Liver (tissue), 3 donors: ENCODE measurements around the gene NUP214.

ENCODE experiments used
- EGR1 ChIP-seq, 2 donors: IDR thresholded peaks; 2 replicates each; pipeline ENCODE4 v1.6.1; 2016 to 2018; ENCODE audit warnings: antibody characterized with exemption in 2 of 2, low read depth in 2 of 2
- FOXA1 ChIP-seq: IDR thresholded peaks from 2 replicates; pipeline ENCODE4 v1.6.1; 2016; ENCODE audit warnings: antibody characterized with exemption
- FOXA2 ChIP-seq: IDR thresholded peaks from 2 replicates; pipeline ENCODE4 v1.6.1; 2016; ENCODE audit warnings: antibody characterized with exemption
- GABPA ChIP-seq, 2 donors: IDR thresholded peaks in 1 of 2; conservative IDR thresholded peaks in 1 of 2; 2 replicates each; pipeline ENCODE4 v1.6.1; 2016; ENCODE audit warnings: antibody characterized with exemption in 2 of 2, mild to moderate bottlenecking in 1 of 2, moderate library complexity in 1 of 2
- JUND ChIP-seq, 2 donors: IDR thresholded peaks; 2 replicates each; pipeline ENCODE4 v1.6.1; 2016; ENCODE audit warnings: antibody characterized with exemption in 2 of 2
- RAD21 ChIP-seq, 2 donors: IDR thresholded peaks; 2 replicates each; pipeline ENCODE4 v1.6.1; 2016; ENCODE audit warnings: antibody characterized with exemption in 2 of 2, mild to moderate bottlenecking in 2 of 2
- RXRA ChIP-seq, 2 donors: IDR thresholded peaks; 2 replicates each; pipeline ENCODE4 v1.6.1; 2017 to 2018; ENCODE audit warnings: antibody characterized with exemption in 2 of 2, mild to moderate bottlenecking in 1 of 2
- SP1 ChIP-seq: IDR thresholded peaks from 2 replicates; pipeline ENCODE4 v1.6.1; 2018; ENCODE audit warnings: antibody characterized with exemption, mild to moderate bottlenecking
- TAF1 ChIP-seq: conservative IDR thresholded peaks from 2 replicates; pipeline ENCODE4 v1.6.1; 2016; ENCODE audit warnings: antibody characterized with exemption, mild to moderate bottlenecking
- YY1 ChIP-seq: IDR thresholded peaks from 2 replicates; pipeline ENCODE4 v1.6.1; 2016; ENCODE audit warnings: antibody characterized with exemption, mild to moderate bottlenecking
- TF ChIP-seq, protein P1 (sequence below): fragments of 150-350 bp; IDR thresholded peaks from 2 replicates; pipeline ENCODE4 v1.5.1; 2017; ENCODE audit warnings: improper control_type of control experiment, low read depth, low read length; ENCODE audit not compliant: missing input control
- TF ChIP-seq, protein P2 (sequence below): IDR thresholded peaks from 2 replicates; pipeline ENCODE4 v1.6.1; 2016; ENCODE audit warnings: antibody characterized with exemption, mild to moderate bottlenecking
- TF ChIP-seq, protein P3 (sequence below): IDR thresholded peaks from 2 replicates; pipeline ENCODE4 v1.6.1; 2016; ENCODE audit warnings: antibody characterized with exemption
- TF ChIP-seq, protein P4 (sequence below): IDR thresholded peaks from 2 replicates; pipeline ENCODE4 v1.6.1; 2016; ENCODE audit warnings: antibody characterized with exemption
- donor health status: healthy.
- donor health status: healthy.

DNA sequence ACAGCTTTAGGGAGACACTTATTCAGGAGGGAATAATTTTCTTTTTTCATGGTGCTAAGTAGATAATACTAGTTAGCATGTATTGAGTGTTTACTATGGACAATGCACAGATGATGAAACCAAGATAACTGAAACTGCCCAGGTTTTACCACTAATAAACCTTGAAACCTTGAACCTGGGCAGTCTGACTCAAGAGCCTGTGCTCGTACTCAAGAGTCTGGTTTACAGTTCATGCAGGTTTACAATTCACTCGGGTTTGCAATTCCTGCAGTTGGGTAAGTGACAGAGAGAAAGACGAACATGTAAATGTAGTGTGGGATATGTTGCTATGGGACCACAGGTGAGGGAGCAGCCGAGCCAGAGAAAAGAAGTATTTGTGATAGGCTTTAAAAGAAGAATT is 28.2 kb downstream of the NUP214 start:
- TF ChIP-seq, protein P1, sequence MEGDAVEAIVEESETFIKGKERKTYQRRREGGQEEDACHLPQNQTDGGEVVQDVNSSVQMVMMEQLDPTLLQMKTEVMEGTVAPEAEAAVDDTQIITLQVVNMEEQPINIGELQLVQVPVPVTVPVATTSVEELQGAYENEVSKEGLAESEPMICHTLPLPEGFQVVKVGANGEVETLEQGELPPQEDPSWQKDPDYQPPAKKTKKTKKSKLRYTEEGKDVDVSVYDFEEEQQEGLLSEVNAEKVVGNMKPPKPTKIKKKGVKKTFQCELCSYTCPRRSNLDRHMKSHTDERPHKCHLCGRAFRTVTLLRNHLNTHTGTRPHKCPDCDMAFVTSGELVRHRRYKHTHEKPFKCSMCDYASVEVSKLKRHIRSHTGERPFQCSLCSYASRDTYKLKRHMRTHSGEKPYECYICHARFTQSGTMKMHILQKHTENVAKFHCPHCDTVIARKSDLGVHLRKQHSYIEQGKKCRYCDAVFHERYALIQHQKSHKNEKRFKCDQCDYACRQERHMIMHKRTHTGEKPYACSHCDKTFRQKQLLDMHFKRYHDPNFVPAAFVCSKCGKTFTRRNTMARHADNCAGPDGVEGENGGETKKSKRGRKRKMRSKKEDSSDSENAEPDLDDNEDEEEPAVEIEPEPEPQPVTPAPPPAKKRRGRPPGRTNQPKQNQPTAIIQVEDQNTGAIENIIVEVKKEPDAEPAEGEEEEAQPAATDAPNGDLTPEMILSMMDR, result no peak
- TF ChIP-seq, protein P2, sequence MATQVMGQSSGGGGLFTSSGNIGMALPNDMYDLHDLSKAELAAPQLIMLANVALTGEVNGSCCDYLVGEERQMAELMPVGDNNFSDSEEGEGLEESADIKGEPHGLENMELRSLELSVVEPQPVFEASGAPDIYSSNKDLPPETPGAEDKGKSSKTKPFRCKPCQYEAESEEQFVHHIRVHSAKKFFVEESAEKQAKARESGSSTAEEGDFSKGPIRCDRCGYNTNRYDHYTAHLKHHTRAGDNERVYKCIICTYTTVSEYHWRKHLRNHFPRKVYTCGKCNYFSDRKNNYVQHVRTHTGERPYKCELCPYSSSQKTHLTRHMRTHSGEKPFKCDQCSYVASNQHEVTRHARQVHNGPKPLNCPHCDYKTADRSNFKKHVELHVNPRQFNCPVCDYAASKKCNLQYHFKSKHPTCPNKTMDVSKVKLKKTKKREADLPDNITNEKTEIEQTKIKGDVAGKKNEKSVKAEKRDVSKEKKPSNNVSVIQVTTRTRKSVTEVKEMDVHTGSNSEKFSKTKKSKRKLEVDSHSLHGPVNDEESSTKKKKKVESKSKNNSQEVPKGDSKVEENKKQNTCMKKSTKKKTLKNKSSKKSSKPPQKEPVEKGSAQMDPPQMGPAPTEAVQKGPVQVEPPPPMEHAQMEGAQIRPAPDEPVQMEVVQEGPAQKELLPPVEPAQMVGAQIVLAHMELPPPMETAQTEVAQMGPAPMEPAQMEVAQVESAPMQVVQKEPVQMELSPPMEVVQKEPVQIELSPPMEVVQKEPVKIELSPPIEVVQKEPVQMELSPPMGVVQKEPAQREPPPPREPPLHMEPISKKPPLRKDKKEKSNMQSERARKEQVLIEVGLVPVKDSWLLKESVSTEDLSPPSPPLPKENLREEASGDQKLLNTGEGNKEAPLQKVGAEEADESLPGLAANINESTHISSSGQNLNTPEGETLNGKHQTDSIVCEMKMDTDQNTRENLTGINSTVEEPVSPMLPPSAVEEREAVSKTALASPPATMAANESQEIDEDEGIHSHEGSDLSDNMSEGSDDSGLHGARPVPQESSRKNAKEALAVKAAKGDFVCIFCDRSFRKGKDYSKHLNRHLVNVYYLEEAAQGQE, result no peak
- no peak for TF ChIP-seq YY1
- no peak for TF ChIP-seq JUND (IDR thresholded peaks at IDR 0.05)
- no peak for TF ChIP-seq TAF1
- no peak for TF ChIP-seq FOXA2
- TF ChIP-seq, protein P3, sequence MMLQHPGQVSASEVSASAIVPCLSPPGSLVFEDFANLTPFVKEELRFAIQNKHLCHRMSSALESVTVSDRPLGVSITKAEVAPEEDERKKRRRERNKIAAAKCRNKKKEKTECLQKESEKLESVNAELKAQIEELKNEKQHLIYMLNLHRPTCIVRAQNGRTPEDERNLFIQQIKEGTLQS, result no peak
- no peak for TF ChIP-seq SP1
- TF ChIP-seq RXRA (IDR thresholded peaks at IDR 0.05), result no peak
- no peak for TF ChIP-seq EGR1 (IDR thresholded peaks at IDR 0.05; ENCODE audit: low read depth in 2 of 2)
- TF ChIP-seq GABPA (IDR thresholded peaks at IDR 0.05 in 1 of 2, conservative IDR thresholded peaks at IDR 0.05 in 1 of 2), result no peak
- no peak for TF ChIP-seq RAD21 (IDR thresholded peaks at IDR 0.05)
- TF ChIP-seq, protein P4, sequence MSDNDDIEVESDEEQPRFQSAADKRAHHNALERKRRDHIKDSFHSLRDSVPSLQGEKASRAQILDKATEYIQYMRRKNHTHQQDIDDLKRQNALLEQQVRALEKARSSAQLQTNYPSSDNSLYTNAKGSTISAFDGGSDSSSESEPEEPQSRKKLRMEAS, result no peak
- TF ChIP-seq FOXA1, result no peak
